HTERT RPE-1 (cell line): ENCODE results near the gene LTB.
"Not testable (repeated sequence)": the region's sequence is repeated elsewhere in the genome, so short reads cannot be mapped to it uniquely, and the experiment has no call there.

Source experiments
- in situ Hi-C: fragments of 300-500 bp; cut with MboI; formaldehyde crosslinking; loops from 4 replicates; pipeline ENCODE4 v1.14.3; 2020; ENCODE audit warnings: low sequenced_read_pairs

The LTB gene

GRCh38 chr6:31609519-31610406, 27.5 kb upstream of the LTB start:
- in situ Hi-C loops = no loop called here

GRCh38 chr6:31607317-31607716, 25.1 kb upstream of the LTB start:
- in situ Hi-C loops = no loop called here

- in situ Hi-C loops = no loop called here
Observed at GRCh38 chr6:31597006-31597405, 14.8 kb upstream of the LTB start.

GRCh38 chr6:31592396-31592771, 10.2 kb upstream of the LTB start:
- in situ Hi-C loops = no loop called here

GRCh38 chr6:31590691-31591090, 8.5 kb upstream of the LTB start:
- in situ Hi-C loops = not testable (repeated sequence)

- in situ Hi-C loops = no loop called here
Observed at GRCh38 chr6:31588871-31589650, 6.8 kb upstream of the LTB start.

GRCh38 chr6:31587791-31588777, 5.9 kb upstream of the LTB start:
- in situ Hi-C loops = no loop called here

- in situ Hi-C loops = no loop called here
Observed at GRCh38 chr6:31586599-31587281, 4.5 kb upstream of the LTB start.

- in situ Hi-C loops = no loop called here
Observed at GRCh38 chr6:31586008-31586407, 3.8 kb upstream of the LTB start, which contains the start of gene LST1. Gene LST1 (plus strand): TSS chr6:31586277. CDS start chr6:31587300, 1,023 bp downstream.

GRCh38 chr6:31585491-31585890, 3.3 kb upstream of the LTB start:
- in situ Hi-C loops = no loop called here

- in situ Hi-C loops = no loop called here
Observed at GRCh38 chr6:31581434-31582229, 592 bp downstream of the LTB start.

- in situ Hi-C loops = no loop called here
Observed at GRCh38 chr6:31580807-31581433, 1.3 kb downstream of the LTB start.

GRCh38 chr6:31580438-31580740, 1.8 kb downstream of the LTB start:
- in situ Hi-C loops = no loop called here

- in situ Hi-C loops = no loop called here
Observed at GRCh38 chr6:31579546-31580437, 2.4 kb downstream of the LTB start.

- in situ Hi-C loops = no loop called here
Observed at GRCh38 chr6:31579119-31579505, 3.1 kb downstream of the LTB start.

GRCh38 chr6:31578184-31579118, 3.8 kb downstream of the LTB start:
- in situ Hi-C loops = no loop called here

- in situ Hi-C loops = no loop called here
Observed at GRCh38 chr6:31577579-31577966, 4.7 kb downstream of the LTB start.
